GM18870 (cell line): ENCODE measurements around the gene MAD1L1.
"Not testable (repeated sequence)": the region's sequence is repeated elsewhere in the genome, so short reads cannot be mapped to it uniquely, and the experiment has no call there.

Source experiments
- ATAC-seq: cut with Tn5 transposase; IDR thresholded peaks from one replicate; pipeline ENCODE4 v1.9.1; 2021; ENCODE audit warnings: moderate library complexity; ENCODE audit not compliant: unreplicated experiment

Gene MAD1L1

DNA sequence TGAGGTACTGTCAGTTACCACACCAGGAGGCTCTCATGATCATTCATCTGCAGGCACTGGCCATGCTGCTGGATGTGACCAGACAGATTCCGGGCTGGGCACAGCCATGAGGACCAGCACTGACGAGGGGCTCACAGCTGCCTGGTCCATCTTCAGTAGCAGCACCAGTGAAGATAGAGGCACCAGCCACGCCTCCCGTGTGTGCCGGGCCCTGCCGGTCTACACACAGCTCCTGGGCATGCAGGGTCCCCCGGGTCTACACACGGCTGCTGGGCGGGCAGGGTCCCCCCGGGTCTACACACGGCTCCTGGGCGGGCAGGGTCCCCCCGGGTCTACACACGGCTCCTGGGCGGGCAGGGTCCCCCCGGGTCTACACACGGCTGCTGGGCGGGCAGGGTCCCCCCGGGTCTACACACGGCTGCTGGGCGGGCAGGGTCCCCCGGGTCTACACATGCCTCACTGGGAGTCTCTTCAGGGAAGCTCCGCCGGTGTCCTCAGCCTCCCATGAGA is 236.8 kb downstream of the MAD1L1 start:
- not testable (repeated sequence) for ATAC-seq

DNA sequence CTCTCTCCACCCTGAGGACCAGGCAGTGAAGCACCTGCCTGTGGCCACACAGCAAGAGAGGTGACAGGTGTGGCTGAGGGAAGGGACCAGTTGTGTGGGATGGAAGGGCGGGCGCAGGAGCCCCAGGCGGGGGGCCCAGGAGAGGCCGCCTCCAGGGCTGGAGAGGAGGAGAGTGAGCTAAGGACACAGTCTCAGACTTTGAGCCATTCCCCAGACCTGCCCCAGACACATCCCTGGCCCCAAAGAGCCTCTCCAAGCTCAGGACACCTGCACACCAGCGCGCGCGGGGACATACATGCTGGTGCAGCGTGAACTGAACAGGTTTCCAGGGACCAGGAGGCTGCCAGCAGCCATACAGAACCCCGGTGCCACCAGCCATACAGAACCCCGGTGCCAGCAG is 237.3 kb downstream of the MAD1L1 start:
- ATAC-seq = no peak

DNA sequence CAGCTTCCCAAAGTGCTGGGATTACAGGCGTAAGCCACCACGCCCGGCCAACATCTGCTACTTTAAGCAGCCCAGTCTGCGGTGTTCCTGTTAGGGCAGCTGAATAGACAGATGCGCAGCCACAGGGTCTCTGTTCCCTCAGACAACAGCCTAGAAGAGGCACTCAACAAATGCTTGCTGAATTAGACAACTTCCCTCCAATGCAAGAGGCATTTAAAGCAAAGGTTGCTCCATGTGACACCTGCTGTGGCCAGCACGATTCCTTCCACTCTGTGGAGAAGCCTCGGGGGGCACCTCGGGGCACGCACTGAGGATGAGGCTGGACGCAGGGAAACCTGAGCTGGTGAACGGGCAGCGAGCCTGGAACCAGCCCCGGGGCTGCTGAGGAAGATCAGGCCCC is 237.8 kb downstream of the MAD1L1 start:
- no peak for ATAC-seq

DNA sequence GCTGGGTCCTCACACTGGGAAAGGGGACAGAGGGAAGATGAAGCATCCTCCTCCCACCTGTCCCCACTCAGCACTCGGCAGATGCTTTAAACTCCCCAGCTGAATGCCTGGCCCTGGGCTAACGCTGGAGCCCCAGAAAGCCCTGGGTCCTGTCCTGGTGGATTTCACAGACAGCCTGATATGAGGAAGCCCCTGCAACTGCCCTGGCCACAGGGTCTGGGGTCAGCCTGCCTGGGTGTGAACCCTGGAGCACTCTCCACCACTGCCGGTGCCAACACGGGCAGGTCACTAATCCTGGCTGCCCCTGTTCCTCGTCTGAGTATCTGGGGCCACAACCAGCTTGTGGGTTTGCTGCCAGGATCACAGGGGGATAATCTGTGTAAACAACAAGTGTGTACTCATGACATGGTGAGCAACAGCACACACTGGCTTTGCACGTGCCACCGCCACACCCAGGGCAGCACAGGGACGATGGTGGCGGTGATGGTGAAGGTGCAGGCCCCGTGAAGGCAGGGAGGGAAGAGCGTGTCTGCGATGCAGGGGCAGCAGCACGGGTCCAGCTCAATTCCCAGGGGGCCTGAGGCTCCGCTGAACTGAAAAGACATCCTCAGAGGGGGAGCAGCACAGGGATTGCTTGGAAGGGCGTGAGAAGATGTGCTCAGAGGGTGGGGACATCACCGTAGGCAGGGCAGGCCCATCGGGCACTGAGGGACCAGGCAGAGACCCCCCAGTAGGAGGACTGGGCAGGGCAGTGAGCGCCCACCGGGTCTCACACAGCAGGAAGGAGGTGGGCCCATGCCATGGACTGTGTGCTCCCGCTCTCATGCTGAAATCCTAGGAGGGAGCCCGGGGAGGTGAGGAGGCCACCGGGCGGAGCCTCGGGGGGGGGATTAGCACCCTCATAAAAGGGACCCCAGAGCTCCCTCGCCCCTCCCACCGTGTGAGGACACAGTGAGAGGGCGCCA is 238.7 kb downstream of the MAD1L1 start:
- ATAC-seq = no peak

DNA sequence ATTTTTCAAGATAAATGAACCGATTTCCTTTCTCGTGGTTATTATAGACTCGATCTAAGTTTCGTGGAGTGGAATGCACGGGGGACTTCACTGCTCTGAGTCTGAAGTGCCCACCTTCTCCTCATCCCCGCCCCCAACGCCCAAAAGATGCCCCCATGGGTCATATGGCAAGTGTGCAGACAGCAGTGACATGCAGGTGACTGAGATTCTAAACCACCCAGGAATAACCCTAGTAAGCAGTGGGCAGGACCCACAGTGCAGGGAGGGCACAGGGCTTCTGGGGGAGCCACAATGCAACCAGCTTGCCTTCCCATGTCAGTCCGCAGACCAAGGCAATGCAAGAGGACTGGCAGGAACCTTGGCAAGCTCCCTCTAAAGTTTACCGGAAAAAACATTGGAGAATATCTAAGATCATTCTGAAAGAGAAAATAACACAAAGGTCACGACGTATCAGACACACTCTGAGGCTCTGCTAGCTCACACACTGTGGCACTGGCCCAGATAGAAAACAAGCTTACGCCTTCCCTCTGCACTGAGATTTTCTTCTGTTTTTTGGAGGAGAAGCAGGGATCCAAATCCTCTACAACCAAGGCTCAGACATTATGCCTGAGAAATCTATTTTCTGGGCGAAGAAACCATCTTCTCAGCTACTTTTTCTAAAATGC is 239.6 kb downstream of the MAD1L1 start:
- ATAC-seq = no peak

DNA sequence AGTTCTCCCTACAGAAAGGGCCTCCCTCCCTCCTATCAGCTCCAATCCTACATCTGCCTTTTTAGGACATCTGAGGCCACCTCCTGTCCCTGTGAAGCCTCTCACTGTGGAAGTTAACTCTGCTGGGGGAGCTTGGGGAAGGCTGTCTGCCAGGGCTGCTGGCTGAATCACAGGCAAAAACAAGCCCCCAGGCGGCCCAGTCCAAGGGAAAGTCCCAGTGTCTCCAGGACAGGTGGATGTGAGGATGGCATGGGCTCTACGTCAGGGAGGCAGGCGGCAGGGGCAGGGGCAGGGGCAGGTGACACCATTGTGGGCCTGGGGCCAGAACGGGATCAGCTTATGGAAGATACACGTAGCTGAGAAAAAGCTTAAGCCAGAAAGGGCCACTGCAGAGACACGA is 240.2 kb downstream of the MAD1L1 start:
- no peak for ATAC-seq

DNA sequence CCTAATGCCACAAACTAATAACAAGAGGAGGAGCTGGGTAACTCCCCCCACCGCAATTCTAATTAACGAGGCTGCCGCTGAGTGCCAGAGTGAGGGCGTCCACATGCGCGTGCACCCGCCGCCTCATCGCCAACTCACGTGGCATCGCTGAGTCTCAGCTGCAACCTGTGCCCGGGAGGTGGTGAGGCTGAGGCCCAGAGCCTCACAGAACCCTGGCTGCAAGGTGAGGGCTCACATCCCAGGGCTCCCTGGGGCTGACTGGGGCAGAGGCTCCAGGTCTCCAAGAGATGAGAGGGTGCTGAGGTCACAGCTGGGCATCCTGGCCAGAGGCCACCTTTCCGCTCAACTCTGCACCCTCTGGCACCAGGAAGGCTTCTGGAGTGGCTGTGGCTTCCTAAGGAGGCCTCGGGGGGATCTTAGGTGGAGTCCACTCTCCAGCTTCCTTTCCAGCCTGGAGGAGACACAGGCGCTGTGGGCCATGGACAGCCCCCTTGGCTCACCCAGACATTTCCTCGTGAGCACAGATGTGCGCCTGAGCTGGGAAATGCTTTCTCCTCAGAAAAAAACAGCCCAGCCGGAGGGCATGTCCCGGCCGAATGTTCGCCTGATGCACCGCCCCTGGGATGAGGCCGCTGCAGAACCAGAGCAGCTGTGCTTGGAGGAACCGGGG is 242.6 kb downstream of the MAD1L1 start:
- ATAC-seq = no peak

DNA sequence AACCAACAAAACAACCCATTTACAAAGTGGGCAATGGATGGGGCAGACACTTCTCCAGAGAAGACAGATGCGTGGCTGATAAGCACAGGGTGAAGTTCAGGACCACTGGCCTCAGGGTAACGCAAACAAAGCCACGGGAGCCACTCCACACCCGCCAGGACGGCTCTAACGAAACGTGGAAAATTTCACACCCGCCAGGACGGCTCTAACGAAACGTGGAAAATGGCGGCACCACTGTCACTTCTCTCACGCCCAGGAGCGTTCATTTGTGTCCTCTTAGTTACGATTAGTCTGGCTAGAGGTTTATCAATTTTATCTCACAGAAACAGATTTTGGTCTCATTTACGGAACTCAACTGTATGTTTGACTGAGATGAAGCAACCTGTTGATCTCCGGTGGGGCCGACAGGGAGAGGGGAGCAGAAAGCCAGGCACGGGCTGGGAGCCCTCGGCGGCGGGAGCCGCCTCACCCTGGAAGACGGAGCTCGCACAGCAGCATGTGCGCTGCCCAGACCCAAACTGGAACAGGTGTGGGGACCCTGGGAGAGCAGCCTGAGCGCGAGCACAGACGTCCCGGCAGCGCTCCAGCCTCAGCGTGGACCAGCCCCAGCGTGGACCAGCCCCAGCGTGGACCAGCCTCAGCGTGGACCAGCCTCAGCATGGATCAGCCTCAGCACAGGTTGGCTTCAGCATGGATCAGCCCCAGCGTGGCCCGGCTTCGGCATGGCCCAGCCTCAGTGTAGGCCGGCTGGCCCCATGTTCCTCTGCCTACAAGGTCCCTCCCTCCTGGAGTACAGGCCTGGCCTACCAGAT is 243.5 kb downstream of the MAD1L1 start:
- no peak for ATAC-seq

DNA sequence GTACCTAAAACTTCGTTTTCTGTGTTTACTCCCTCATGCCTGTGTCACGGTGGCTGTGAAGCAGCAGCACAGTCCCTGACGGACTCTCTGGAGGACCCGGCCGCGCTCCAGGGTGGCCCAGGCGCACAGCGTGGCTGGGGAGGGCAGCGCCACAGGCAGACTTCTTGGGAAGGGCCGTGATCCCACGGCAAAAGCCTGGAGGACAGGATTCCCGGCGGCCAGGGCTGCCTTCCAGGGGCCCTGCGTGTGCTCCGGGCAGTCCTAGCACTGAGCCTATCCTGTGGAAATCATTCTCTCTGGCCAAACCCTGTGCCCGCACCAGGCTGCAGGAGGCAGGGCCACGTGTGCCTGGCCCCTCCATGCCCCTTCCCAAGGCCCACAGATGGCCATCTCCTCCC is 244.2 kb downstream of the MAD1L1 start:
- ATAC-seq = no peak

DNA sequence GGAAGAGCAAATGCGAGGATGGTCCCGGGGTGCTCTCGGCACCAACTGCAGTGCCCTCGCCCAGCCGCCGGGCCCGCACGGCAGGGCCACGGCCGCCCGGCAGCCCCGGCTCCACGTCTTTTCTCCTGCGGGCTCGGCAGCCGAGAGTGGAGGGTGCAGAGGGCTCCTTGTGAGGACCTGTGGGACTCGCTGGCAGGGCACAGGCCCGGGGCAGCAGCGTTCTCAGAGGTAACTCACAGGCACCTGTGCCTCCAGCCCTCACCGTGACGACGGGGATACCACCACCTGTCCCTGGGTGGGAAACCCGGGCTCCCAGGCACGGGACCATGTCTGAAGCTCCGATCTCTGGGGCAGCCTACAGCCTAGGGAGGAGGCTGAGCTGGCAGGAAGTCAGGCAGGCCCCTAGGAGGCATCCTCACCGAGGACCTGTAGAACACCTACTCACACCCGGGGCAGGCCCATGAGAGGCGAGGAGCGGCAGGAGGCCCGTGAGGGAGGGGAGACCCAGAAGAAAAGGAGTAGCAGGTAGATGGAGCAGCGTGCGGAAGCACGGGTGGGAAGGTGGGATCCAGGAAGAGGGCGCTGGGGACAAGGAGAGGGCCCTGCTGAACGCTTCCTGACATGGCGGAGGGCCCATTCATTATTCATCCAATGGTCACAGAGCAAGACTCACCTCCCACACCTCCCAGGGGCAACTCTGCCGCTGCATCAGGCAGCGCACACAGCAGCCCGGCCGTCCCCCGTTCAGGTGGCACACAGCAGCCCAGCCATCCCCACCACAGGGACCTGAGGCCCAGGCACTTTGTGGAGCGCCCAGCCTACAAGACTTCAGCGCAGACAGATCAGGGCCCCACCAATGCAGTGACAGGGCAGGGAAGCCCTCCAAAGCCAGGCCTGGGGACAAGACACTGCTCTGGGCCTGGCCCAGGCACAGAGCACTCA is 244.9 kb downstream of the MAD1L1 start:
- ATAC-seq = no peak

DNA sequence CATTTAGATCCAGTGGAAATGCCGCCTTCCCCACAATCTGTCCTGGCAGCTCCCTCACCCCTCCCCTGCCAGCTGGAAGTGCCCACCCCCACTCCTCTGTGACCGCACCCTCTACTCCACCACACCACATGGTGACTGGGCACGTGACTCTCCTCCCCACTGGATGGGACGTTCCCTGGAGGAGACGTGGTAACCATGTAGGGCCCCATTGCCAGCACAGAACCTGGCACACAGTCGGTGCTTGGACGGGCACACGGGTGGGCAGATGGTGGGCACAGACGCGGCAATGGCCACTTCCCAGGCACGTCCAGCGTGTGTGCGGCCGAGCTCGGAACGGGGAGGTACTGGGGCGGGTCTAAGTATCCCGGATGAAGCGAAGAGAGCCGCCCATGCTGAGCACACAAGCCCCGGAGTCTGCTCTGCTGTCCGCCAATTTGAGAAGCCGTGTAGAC is 245.6 kb downstream of the MAD1L1 start:
- no peak for ATAC-seq

DNA sequence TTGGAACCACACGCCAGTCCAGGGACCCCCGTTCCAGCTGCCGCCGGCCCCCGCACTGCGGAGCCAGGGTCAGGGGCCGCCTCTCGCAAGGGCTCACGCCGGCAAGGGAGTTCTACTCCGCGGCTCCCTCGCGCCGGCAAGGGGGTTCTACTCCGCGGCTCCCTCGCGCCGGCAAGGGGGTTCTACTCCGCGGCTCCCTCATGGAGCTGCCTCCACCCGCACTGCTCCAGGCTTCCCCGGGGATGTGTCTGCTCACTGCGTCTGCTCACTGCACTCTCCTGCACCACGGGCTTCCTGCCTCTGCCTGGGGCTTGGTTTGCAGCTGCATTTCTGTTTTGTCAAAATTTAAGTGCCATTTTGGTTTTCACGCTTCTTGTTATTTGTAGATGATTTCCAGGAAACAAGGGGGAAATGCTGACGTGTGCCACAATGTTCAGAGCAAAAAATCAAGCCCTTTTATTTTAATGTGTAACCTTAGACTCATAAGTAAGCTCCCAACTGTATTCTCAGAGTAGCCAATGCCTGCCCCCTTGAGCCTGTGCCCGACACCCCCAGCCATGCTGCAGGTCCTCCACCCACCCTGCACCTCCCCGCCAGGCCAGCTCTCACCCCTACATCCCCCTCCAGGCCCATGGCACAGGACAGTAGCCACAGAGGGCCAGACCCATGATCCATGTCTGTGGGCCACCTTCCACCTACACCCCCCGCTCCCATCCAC is 246.2 kb downstream of the MAD1L1 start:
- no peak for ATAC-seq

DNA sequence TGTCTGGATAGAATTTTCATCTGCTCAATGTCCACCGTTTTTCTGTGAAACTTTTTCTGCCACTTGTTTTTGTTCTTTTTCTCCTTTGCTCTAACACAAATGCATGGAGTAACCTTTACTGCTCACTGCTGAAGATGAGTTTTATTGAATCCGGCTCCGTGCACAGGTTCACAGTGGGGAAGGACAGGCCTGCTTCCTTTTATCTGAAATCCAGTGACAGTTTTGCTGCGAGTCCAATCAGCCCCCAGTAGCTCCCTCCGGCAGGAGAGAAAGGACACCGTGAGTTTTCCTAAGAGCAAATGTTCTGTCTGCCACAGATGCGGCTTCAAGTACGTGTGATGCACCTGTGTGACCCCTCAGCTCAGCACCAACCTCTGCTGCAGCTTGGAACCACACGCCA is 246.8 kb downstream of the MAD1L1 start:
- ATAC-seq = no peak

DNA sequence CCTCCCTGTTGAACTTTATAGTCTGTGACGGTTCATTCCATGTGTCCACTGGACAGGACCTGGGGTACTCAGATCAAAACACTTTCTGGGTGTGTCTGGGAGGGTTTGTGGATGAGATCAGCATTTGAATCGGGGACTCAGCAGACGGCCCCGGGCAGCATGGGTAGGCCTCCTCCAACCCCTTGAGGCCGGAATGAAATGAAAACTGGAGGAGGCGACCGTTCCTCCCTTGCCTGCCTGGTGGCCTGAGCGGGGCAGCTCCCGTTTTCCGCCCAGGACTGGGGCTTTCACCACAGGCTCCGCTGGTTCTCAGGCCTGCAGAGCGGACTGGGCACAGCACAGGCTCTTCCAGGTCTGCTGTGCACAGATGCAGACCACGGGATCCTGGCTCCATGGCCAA is 247.7 kb downstream of the MAD1L1 start:
- no peak for ATAC-seq

DNA sequence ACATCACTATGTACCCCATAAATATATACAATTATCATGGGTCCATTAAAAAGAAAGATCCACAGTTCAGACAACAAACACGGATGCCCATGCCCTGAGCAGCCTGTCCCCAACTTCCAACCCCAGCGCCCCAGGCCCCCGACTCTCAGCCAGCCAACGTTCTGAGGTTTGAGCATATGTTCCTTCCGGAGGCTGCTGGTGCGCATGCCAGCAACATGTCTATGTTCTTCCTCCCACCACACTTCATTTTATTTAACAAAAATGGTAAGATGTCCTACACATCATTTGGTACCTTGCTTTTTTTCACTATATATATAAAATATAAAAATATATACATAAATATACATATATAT is 250.9 kb downstream of the MAD1L1 start:
- ATAC-seq = no peak

DNA sequence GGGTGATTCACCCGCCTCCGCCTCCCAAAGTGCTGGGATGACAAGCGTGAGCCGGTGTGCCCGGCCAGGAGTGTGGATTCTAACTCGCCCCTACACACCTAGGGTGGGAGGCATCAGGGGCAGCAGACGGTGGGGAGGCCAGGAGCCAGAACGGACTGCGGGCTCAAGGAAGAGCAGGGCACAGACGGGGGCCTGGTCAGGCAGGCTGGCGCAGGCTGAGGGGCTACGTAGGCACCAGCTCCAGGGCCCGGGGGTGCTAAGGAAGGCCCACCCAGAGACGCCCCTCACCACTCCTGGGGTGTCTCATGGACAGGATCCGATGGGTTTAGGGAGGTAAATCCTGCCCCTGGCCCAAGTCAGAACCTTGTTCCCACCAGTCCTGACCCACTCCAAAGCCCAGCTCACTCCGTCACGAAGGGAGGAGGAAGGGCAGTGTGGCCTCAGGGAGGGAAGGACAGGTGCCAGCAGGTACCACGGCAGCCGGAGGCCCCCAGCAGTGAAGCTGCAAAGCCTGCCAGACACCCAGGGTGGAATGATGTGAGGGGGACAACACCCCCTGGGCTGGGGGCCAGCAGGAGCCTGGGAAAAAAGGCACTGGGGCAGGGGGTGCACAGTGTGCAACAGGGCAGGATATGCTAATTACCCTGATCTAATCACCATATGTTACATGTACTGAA is 251.4 kb downstream of the MAD1L1 start:
- no peak for ATAC-seq

DNA sequence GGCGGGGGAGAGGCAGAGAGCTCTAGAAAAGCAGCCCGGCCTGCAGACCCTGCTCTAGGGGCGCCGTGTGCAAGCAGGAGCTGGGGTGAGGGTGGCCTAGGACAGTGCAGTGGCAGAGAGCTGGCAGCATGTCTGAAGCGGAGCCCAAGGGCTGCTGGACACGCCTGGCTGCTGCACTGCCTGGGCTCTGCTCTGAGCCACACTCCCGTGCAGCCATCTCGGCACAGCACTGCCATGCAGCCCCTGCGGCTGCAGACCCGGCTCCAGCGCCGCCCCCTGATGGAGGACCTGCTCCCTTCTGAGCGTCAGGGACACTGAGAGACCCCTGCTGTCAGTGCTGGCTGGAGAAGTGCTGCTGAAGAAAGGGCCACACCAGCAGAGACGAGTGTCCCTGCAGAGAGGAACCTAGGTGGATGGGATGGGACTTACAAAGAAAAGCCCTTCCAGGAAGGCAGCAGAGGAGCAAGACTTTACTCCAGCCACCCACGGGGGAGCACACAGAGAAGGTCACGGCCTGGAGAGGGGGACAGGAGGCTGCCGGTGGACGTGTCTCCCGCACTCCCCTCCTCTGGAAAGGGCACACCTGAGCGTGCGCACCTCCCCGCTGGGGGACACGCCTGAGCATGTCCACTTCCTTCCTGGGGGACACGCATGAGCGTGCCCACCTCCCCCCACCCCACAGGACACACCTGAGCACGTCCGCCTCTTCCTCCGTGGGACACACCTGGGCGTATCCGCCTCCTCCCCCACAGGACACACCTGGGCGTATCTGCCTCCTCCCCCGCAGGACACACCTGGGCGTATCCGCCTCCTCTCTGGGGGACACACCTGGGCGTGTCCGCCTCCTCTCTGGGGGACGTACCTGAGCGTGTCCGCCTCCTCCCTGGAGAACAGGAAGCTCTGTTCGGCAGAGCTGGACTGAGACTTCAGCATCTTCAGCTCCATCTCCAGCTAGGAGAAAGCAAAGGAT is 252.9 kb downstream of the MAD1L1 start:
- no peak for ATAC-seq
